ENCODE results near the gene USP7.
A peak's percentile ranks its signal among the peaks of the same experiment; 100 is the strongest.

USP7 gene

GRCh38 chr16:8950580-8951077, 13.1 kb downstream of the USP7 start:
- no peak for DNase-seq

GRCh38 chr16:8949536-8950418, 13.9 kb downstream of the USP7 start:
- no peak for DNase-seq

GRCh38 chr16:8948831-8949230, 14.9 kb downstream of the USP7 start:
- DNase-seq, result no peak

GRCh38 chr16:8948069-8948593, 15.6 kb downstream of the USP7 start:
- DNase-seq, result no peak

- DNase-seq, result peak; percentile 40
These were observed 17.2 kb downstream of the USP7 start for GRCh38 chr16:8946544-8946943.

- no peak for DNase-seq
These were observed 17.9 kb downstream of the USP7 start for GRCh38 chr16:8945626-8946296.

- no peak for DNase-seq
These were observed 19.5 kb downstream of the USP7 start for GRCh38 chr16:8943966-8944759.

GRCh38 chr16:8943001-8943763, 20.5 kb downstream of the USP7 start:
- no peak for DNase-seq

GRCh38 chr16:8941718-8942344, 21.9 kb downstream of the USP7 start:
- no peak for DNase-seq

GRCh38 chr16:8937803-8938202, 25.9 kb downstream of the USP7 start:
- DNase-seq, result no peak

GRCh38 chr16:8936421-8936820, 27.3 kb downstream of the USP7 start:
- DNase-seq, result no peak

- DNase-seq, result no peak
These were observed 27.7 kb downstream of the USP7 start for GRCh38 chr16:8935989-8936388.

GRCh38 chr16:8934601-8935000, 29.1 kb downstream of the USP7 start:
- DNase-seq, result no peak

- no peak for DNase-seq
These were observed 31.8 kb downstream of the USP7 start for GRCh38 chr16:8931859-8932258.

GRCh38 chr16:8929086-8929748, 34.5 kb downstream of the USP7 start:
- DNase-seq, result no peak

GRCh38 chr16:8928467-8928957, 35.2 kb downstream of the USP7 start:
- no peak for DNase-seq

GRCh38 chr16:8926827-8927226, 36.9 kb downstream of the USP7 start:
- no peak for DNase-seq

- DNase-seq, result no peak
These were observed 38.3 kb downstream of the USP7 start for GRCh38 chr16:8925455-8925854.

GRCh38 chr16:8924214-8924613, 39.5 kb downstream of the USP7 start:
- no peak for DNase-seq

GRCh38 chr16:8923199-8923598, 40.5 kb downstream of the USP7 start:
- no peak for DNase-seq
